K562 (cell line): ENCODE data around the gene RNF121.

Experiments
- EZH2 ChIP-seq: IDR thresholded peaks from 2 replicates; pipeline ENCODE4 v1.6.1; 2012; ENCODE audit warnings: low read depth, mild to moderate bottlenecking, inconsistent platforms, low read length, borderline replicate concordance
- IRF2 ChIP-seq: sonication (generic); formaldehyde crosslinking; IDR thresholded peaks from 2 replicates; pipeline ENCODE4 v1.8.1; 2022; ENCODE audit warnings: mild to moderate bottlenecking, missing genetic modification reagents
- NR2C2 ChIP-seq, 2 experiments: fragments of 200-800 bp in 1 of 2; sonication (Bioruptor generic) in 1 of 2; sonication (generic) in 1 of 2; formaldehyde crosslinking in 1 of 2; IDR thresholded peaks; 2 replicates each; pipeline versions ENCODE4 v1.6.1 to v1.8.0; 2016 to 2022; ENCODE audit warnings: mild to moderate bottlenecking in 1 of 2, missing compliant biosample characterization in 1 of 2, missing genetic modification characterization in 1 of 2, missing genetic modification reagents in 1 of 2
- NRF1 ChIP-seq, 2 experiments: fragments of 450-650 bp; IDR thresholded peaks in 1 of 2; conservative IDR thresholded peaks in 1 of 2; 2 replicates each; pipeline ENCODE4 v1.6.1; 2014; ENCODE audit warnings: mild to moderate bottlenecking in 2 of 2
- POLR3A ChIP-seq: IDR thresholded peaks from 2 replicates; pipeline ENCODE4 v1.6.1; 2011; ENCODE audit warnings: borderline replicate concordance, mild to moderate bottlenecking, moderate library complexity; ENCODE audit not compliant: insufficient read length, insufficient read depth; ENCODE audit errors: extremely low read depth
- ZNF217 ChIP-seq: sonication (generic); formaldehyde crosslinking; IDR thresholded peaks from 2 replicates; pipeline ENCODE4 v1.8.0; 2022; ENCODE audit warnings: mild to moderate bottlenecking, missing genetic modification reagents
- TF ChIP-seq, protein P1 (sequence below): sonication (generic); formaldehyde crosslinking; IDR thresholded peaks from 2 replicates; pipeline ENCODE4 v1.8.1; 2023; ENCODE audit warnings: mild to moderate bottlenecking, missing genetic modification reagents
- TF ChIP-seq, protein P2 (sequence below), 3 experiments: IDR thresholded peaks in 2 of 3; conservative IDR thresholded peaks in 1 of 3; 2 replicates each; pipeline ENCODE4 v1.5.1; 2011 to 2012; ENCODE audit warnings: low read length in 3 of 3, mild to moderate bottlenecking in 3 of 3, control low read depth in 2 of 3, improper control_type of control experiment in 1 of 3, inconsistent platforms in 1 of 3, low read depth in 1 of 3, mixed read lengths in 1 of 3, moderate library complexity in 1 of 3; ENCODE audit not compliant: insufficient read depth in 2 of 3
- TF ChIP-seq, protein P3 (sequence below): fragments of 250-450 bp; sonication (Bioruptor Pico); IDR thresholded peaks from 2 replicates; pipeline ENCODE4 v1.6.1; 2021; ENCODE audit warnings: mild to moderate bottlenecking
- TF ChIP-seq, protein P4 (sequence below): fragments of 450-650 bp; IDR thresholded peaks from 2 replicates; pipeline ENCODE4 v1.7.1; 2018; ENCODE audit warnings: mild to moderate bottlenecking, low read depth; ENCODE audit not compliant: partially characterized antibody
- TF ChIP-seq, protein P5 (sequence below): fragments of 250-450 bp; sonication (Bioruptor Pico); IDR thresholded peaks from 2 replicates; pipeline ENCODE4 v1.5.0; 2021
- TF ChIP-seq, protein P6 (sequence below): fragments of 450-650 bp; IDR thresholded peaks from 2 replicates; pipeline ENCODE4 v1.6.1; 2016; ENCODE audit warnings: mild to moderate bottlenecking

DNA sequence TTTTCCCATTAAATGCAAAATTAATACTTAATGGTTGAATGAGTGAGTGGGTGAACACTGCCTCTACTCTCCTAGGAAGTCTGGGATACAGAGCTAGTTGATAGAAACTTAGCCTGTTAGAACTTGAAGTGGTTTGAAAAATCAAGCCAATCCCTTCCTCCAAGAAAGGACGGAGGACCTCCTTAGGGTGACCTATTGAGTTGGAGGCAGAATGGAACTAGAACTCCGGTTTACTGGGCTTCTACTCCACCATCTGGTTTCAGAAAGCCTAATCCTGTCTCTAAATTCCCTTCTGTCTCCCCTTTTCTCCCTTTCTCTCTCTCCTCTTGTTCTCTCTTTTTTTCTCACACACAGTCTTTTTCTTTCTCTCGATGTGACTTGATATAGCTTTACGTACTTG, 50.2 kb downstream of the RNF121 start:
- TF ChIP-seq IRF2 (CRISPR knock-in tag) (no peak), EZH2 (no peak), POLR3A (no peak), ZNF217 (no peak), NR2C2 (CRISPR knock-in tag; IDR thresholded peaks at IDR 0.05) (no peak), NR2C2 (tag; IDR thresholded peaks at IDR 0.05) (no peak), NRF1 (conservative IDR thresholded peaks at IDR 0.05 in 1 of 2, IDR thresholded peaks at IDR 0.05 in 1 of 2) (no peak)
- TF ChIP-seq, protein P1, sequence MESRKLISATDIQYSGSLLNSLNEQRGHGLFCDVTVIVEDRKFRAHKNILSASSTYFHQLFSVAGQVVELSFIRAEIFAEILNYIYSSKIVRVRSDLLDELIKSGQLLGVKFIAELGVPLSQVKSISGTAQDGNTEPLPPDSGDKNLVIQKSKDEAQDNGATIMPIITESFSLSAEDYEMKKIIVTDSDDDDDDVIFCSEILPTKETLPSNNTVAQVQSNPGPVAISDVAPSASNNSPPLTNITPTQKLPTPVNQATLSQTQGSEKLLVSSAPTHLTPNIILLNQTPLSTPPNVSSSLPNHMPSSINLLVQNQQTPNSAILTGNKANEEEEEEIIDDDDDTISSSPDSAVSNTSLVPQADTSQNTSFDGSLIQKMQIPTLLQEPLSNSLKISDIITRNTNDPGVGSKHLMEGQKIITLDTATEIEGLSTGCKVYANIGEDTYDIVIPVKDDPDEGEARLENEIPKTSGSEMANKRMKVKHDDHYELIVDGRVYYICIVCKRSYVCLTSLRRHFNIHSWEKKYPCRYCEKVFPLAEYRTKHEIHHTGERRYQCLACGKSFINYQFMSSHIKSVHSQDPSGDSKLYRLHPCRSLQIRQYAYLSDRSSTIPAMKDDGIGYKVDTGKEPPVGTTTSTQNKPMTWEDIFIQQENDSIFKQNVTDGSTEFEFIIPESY (CRISPR knock-in tag), result no peak
- TF ChIP-seq, protein P2, sequence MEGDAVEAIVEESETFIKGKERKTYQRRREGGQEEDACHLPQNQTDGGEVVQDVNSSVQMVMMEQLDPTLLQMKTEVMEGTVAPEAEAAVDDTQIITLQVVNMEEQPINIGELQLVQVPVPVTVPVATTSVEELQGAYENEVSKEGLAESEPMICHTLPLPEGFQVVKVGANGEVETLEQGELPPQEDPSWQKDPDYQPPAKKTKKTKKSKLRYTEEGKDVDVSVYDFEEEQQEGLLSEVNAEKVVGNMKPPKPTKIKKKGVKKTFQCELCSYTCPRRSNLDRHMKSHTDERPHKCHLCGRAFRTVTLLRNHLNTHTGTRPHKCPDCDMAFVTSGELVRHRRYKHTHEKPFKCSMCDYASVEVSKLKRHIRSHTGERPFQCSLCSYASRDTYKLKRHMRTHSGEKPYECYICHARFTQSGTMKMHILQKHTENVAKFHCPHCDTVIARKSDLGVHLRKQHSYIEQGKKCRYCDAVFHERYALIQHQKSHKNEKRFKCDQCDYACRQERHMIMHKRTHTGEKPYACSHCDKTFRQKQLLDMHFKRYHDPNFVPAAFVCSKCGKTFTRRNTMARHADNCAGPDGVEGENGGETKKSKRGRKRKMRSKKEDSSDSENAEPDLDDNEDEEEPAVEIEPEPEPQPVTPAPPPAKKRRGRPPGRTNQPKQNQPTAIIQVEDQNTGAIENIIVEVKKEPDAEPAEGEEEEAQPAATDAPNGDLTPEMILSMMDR (IDR thresholded peaks at IDR 0.05 in 2 of 3, conservative IDR thresholded peaks at IDR 0.05 in 1 of 3; ENCODE audit: insufficient read depth in 2 of 3, low read depth in 1 of 3, low read length in 3 of 3), result no peak
- TF ChIP-seq, protein P3, sequence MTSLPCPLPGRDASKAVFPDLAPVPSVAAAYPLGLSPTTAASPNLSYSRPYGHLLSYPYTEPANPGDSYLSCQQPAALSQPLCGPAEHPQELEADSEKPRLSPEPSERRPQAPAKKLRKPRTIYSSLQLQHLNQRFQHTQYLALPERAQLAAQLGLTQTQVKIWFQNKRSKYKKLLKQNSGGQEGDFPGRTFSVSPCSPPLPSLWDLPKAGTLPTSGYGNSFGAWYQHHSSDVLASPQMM (CRISPR knock-in tag), result no peak
- TF ChIP-seq, protein P4, sequence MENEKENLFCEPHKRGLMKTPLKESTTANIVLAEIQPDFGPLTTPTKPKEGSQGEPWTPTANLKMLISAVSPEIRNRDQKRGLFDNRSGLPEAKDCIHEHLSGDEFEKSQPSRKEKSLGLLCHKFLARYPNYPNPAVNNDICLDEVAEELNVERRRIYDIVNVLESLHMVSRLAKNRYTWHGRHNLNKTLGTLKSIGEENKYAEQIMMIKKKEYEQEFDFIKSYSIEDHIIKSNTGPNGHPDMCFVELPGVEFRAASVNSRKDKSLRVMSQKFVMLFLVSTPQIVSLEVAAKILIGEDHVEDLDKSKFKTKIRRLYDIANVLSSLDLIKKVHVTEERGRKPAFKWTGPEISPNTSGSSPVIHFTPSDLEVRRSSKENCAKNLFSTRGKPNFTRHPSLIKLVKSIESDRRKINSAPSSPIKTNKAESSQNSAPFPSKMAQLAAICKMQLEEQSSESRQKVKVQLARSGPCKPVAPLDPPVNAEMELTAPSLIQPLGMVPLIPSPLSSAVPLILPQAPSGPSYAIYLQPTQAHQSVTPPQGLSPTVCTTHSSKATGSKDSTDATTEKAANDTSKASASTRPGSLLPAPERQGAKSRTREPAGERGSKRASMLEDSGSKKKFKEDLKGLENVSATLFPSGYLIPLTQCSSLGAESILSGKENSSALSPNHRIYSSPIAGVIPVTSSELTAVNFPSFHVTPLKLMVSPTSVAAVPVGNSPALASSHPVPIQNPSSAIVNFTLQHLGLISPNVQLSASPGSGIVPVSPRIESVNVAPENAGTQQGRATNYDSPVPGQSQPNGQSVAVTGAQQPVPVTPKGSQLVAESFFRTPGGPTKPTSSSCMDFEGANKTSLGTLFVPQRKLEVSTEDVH, result no peak
- TF ChIP-seq, protein P5, sequence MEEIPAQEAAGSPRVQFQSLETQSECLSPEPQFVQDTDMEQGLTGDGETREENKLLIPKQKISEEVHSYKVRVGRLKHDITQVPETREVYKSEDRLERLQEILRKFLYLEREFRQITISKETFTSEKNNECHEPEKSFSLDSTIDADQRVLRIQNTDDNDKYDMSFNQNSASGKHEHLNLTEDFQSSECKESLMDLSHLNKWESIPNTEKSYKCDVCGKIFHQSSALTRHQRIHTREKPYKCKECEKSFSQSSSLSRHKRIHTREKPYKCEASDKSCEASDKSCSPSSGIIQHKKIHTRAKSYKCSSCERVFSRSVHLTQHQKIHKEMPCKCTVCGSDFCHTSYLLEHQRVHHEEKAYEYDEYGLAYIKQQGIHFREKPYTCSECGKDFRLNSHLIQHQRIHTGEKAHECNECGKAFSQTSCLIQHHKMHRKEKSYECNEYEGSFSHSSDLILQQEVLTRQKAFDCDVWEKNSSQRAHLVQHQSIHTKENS (CRISPR knock-in tag), result no peak
- TF ChIP-seq, protein P6, sequence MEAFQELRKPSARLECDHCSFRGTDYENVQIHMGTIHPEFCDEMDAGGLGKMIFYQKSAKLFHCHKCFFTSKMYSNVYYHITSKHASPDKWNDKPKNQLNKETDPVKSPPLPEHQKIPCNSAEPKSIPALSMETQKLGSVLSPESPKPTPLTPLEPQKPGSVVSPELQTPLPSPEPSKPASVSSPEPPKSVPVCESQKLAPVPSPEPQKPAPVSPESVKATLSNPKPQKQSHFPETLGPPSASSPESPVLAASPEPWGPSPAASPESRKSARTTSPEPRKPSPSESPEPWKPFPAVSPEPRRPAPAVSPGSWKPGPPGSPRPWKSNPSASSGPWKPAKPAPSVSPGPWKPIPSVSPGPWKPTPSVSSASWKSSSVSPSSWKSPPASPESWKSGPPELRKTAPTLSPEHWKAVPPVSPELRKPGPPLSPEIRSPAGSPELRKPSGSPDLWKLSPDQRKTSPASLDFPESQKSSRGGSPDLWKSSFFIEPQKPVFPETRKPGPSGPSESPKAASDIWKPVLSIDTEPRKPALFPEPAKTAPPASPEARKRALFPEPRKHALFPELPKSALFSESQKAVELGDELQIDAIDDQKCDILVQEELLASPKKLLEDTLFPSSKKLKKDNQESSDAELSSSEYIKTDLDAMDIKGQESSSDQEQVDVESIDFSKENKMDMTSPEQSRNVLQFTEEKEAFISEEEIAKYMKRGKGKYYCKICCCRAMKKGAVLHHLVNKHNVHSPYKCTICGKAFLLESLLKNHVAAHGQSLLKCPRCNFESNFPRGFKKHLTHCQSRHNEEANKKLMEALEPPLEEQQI, result no peak
